GM19238 (cell line): ENCODE measurements around the gene ACTG2.
A peak's percentile ranks its signal among the peaks of the same experiment; 100 is the strongest.

ENCODE experiments used
- DNase-seq: peaks from one replicate; pipeline ENCODE4 v3.0.0; 2011; ENCODE audit warnings: low spot score; ENCODE audit not compliant: insufficient read length

ACTG2 gene

GRCh38 chr2:73911548-73912208 is 18.9 kb downstream of the ACTG2 start:
- DNase-seq: no peak

- no peak for DNase-seq
Measured at GRCh38 chr2:73913414-73914054, 20.7 kb downstream of the ACTG2 start.

GRCh38 chr2:73914667-73915066 is 21.9 kb downstream of the ACTG2 start:
- no peak for DNase-seq

- DNase-seq: no peak
Measured at GRCh38 chr2:73915437-73915993, 22.7 kb downstream of the ACTG2 start.

GRCh38 chr2:73916666-73917065 is 23.9 kb downstream of the ACTG2 start:
- no peak for DNase-seq

GRCh38 chr2:73917296-73917695 is 24.5 kb downstream of the ACTG2 start:
- no peak for DNase-seq

GRCh38 chr2:73917696-73918207 is 24.9 kb downstream of the ACTG2 start:
- no peak for DNase-seq

- no peak for DNase-seq
Measured at GRCh38 chr2:73918856-73919255, 26.0 kb downstream of the ACTG2 start.

GRCh38 chr2:73919596-73920228 is 26.9 kb downstream of the ACTG2 start:
- DNase-seq: no peak

GRCh38 chr2:73920577-73921545 is 28.1 kb downstream of the ACTG2 start:
- DNase-seq: no peak

GRCh38 chr2:73921581-73921980 is 28.8 kb downstream of the ACTG2 start:
- no peak for DNase-seq

- DNase-seq: no peak
Measured at GRCh38 chr2:73922681-73923080, 29.9 kb downstream of the ACTG2 start.

- DNase-seq: no peak
Measured at GRCh38 chr2:73925033-73925704, 32.4 kb downstream of the ACTG2 start.

GRCh38 chr2:73925853-73926492 is 33.2 kb downstream of the ACTG2 start:
- no peak for DNase-seq

GRCh38 chr2:73926493-73927327 is 33.9 kb downstream of the ACTG2 start, which contains the start of gene DGUOK:
DGUOK (plus strand) TSS chr2:73926880; CDS start chr2:73926911, 31 bp downstream.
- peak; percentile 91 for DNase-seq

- DNase-seq: no peak
Measured at GRCh38 chr2:73927344-73927743, 34.5 kb downstream of the ACTG2 start.

- no peak for DNase-seq
Measured at GRCh38 chr2:73928963-73929347, 36.1 kb downstream of the ACTG2 start.

GRCh38 chr2:73930386-73930785 is 37.6 kb downstream of the ACTG2 start:
- no peak for DNase-seq
